OCI-LY7 (cell line): ENCODE results near the gene RLBP1.

Experiments used
- CTCF ChIP-seq: fragments of 200-600 bp; sonication (generic); conservative IDR thresholded peaks from 2 replicates; pipeline ENCODE4 v1.5.1; 2014; ENCODE audit warnings: mild to moderate bottlenecking, antibody characterized with exemption, low read length, moderate library complexity, mixed read lengths
- EZH2phosphoT487 ChIP-seq: fragments of 200-600 bp; sonication (generic); IDR thresholded peaks from 2 replicates; pipeline ENCODE4 v1.6.1; 2018; ENCODE audit warnings: low read depth, borderline replicate concordance, mild to moderate bottlenecking, mixed run types, antibody characterized with exemption, low read length, moderate library complexity, mixed read lengths

DNA sequence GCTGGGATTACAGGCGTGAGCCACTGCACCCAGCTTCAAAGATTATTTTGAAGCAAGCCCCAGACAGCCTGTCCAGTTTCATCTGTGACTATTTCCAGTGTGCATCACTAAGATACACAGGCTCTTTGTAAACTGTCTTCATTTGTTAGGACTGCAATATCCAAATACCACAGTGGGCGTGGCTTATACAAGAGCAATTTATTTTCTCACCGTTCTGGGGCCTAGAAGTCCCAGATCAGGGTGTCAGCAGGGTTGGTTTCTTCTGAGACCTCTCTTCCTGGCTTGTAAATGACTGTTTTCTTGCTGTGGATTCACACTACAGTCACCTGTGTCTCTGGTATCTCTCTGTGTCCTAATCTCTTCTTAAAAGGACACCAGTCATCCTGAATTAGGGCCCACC lies 59.7 kb downstream of the RLBP1 start:
- no peak for TF ChIP-seq CTCF
- no peak for TF ChIP-seq EZH2phosphoT487
